A204.1 (cell line): ENCODE measurements around the gene PPFIA1.

ENCODE experiments used
- FAIRE-seq: peaks from 2 replicates; lab custom pipeline; 2012; peaks lifted over from hg19 to GRCh38; lab: Jason Lieb, UNC

The PPFIA1 gene

GRCh38 chr11:70433526-70433925, 163.0 kb downstream of the PPFIA1 start:
- no peak for FAIRE-seq
